GM19324 (cell line): Measurements from ENCODE around the gene IP6K3.

Experiments
- ATAC-seq: cut with Tn5 transposase; IDR thresholded peaks from one replicate; pipeline ENCODE4 v1.9.1; 2021; ENCODE audit warnings: mild to moderate bottlenecking, moderate library complexity; ENCODE audit not compliant: unreplicated experiment, low FRiP score

Gene IP6K3

DNA sequence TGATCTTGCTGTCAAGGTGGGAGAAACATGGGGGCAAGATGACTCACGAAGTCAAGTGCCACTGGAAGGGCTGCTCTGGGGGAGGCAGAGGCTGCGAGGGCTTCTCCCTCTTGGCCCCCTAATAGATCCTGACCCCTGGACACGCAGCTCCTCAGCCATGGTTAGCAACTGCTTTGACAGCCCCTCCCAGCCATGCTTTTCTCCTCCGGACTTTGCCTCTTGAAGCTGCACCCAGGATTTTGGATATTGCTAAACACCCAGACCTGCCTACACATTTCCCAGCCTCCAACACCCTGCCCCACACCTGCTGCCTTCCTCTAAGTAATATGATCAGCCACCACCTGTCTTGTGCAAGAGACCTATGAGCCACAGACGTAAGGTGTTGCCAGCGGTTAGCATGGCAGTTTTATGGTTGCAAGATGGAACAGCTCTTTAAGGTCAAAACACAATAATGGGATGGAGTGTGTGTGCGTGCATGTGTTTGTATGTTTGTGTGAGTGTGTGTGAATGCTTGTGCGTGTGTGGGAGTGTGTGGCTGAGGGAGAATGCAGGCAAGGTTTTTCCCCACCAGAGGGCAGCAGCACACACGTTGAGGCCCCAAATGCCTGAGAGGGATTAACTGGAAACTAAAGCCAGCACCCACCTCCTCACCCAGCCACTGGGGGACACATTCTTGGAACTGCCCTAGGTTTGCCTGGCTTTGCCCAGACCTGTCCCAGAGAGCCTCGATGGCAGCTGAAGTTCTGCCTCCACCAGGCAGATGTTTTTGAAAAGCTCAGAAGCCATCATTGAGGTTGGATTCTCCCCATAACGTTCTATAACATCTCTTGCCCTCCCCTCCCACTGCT, 2.5 kb downstream of the IP6K3 start:
- no peak for ATAC-seq

DNA sequence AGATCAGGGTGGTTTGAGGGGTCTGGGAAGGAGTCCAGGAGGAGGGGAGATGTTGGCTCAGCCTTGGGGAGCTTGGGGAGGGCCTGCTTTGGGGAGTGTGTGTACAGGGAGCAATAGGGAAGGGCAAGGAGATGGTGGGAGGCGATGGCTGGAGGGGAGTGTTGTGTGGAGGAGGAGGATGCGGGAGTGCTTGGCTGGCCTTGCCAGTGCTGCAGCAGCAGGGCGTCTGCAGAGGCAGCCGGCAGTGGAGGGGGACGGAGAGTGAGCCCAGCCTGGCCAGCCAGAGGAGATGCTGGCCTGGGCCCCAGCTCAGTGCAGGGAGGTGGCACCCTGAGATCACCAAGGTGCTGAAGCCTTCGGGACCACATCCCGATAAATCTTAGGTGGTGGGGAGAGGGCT, 3.9 kb downstream of the IP6K3 start:
- ATAC-seq = no peak

DNA sequence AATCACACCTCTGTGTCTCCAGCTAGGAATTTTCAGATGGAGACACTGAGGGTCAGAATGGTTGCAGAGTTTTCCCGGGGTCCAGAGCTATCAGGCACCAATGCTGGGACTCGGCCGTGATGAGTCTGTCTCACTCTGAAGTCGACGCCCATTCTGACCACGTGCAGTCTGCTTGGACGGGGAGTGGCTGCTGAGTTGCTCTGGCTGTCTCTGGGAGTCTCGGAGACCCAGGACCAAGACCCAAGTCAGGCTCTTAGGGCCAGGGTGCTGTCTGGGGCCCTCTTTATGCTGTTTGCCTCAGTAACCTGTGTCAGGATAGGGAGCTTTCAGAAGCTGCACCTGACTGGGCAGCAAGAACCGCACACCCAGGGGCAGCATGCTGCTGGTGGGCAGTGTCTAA, 4.6 kb downstream of the IP6K3 start:
- no peak for ATAC-seq

DNA sequence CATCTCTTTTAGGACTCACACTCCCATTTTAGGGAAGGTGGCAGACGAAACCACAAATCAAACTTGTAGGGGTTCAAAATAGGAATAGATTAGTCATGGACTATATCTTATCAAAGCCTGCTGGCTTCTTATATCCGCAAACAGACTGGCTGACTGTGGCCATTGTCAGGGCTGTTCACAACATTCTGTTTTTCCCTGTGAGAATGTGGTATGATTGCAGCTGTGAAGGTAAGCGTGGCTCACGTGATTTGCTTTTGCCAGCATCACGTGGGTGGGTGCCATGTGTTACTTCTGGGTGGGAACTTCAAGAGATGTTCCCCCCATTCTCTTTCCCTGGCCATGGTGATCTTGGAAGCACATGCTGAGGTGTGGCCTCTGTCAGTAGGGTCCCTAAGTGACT, 5.9 kb downstream of the IP6K3 start:
- ATAC-seq = no peak

DNA sequence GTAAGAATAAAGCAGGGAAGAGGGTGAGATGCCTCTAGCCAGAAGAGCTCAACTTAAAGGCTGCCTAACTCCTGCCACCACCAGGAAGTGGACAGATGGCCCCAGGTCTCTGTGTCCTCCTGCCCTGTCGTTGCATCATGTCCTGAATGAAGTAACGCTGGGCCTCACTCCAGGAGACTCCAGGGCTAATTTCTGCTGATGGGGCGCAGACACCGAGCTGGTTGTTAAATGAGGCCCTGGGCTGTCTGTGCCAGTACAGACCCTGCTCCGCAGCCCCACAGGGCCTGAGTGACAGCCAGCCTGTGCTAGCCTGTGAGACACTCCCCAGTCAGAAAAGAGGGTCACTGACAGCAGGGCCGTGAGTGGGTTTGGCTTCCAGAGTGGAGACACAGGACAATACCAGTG, 6.5 kb downstream of the IP6K3 start:
- ATAC-seq = no peak

DNA sequence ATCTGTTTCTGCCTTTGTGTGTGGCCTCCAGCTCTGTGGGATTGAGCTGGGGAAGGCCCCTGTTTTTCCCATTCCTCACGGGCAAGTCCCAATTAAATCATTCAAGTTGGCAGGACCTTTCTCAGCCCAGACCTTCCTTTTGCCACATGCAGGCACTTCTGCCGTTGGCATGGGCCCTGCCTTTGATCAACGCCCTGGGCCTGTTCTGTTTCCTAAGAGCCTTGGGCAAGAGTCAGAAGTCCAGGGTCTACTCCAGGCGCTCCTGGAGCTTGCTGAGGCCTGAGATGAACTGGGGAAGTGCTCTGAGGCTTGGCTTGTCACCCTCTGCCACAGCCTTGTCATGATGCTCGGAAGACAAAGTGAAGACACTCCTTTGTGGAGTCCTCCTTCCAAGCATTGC, 7.1 kb downstream of the IP6K3 start:
- ATAC-seq = no peak

DNA sequence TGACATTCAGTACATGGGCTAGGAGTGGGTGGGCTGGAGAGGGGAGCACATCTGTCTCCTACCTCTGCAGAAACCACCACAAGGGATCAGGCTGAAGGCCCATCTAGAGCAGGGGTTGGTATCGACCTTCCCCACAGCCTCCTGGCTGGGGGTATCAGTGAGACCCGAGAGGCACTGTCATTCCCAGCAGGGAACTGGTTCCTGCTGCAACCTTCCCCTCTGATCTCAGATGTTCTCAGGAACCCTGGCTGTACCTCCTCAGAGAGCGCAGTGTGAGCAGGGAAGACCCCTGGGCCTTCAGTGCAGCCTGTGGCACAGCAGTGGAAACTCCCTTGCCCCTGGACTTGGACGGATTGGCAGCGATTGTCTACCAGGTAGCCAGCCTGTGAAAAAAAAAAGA, 7.8 kb downstream of the IP6K3 start:
- no peak for ATAC-seq

DNA sequence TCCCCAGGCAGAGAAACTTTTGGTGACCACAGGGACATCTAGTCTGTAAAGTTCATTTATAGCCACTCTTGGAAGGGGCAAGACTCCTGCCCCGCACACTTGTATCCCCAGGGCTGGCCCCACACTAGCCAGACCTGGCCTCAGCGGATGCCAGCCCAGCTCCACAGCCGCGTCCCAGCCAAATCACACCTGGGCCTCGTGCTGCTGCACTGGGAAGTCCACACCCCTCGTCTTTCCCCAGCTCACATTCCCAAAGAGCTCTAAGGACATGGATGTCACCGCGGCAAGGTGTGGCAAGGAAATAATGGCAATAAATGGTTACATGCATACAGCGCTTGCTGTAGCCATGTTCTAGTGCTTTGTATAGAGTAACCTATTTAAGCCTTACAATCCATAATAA, 8.6 kb downstream of the IP6K3 start:
- ATAC-seq = no peak

DNA sequence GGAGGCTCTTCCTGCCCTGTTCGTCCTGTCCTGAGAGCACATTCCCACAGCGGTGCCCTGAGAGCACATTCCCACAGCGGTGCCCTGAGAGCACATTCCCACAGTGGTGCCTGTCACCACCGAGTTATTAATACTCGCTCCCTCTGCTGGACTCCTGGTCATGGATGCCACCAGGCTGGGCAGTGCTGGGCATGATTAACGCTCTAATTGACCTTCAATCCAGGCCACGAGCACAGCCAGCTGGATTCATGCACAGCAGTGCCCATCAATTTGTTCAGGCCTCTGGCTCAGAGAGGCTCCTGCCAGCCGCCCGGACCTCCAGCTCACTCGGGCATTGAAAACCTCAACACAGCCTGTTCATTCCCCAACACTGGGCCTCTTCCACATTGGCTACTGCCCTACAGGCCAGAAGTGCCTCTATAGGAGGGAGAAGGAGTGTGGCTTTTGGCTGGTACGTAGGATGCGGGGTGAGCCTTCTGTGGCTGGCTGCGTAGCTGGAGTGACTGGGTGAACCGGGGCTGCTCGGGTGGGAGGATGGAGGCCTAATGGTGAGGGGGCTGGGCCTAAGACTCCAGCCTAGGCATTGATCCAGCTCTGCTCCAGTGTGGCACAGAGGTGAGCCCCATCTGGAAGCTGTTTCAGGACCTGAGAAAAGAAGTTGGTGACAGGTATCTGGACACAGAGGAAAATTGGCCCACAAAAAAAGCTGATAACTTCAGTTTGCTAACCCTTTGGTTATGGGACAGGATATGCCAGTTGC, 9.3 kb downstream of the IP6K3 start:
- ATAC-seq = no peak

DNA sequence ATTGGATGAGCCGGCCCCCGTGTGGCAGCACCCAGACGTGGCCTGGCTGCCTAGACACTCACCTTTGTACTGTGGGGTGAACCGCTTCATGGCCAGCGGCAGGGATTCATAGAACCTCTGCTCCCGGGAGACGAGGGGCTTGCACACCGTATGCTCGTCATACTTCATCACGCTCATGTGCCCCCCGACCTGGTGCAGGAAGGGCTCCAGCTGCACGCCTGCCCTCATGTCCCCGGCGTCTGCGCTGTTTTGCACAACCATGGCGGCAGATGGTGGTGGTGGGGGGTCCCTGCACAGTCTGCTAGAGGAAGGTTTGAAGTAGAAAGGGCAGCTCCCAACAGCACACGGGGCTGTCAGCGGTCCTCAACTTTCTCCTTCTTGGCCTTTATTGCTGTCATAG, 11.5 kb downstream of the IP6K3 start:
- no peak for ATAC-seq

DNA sequence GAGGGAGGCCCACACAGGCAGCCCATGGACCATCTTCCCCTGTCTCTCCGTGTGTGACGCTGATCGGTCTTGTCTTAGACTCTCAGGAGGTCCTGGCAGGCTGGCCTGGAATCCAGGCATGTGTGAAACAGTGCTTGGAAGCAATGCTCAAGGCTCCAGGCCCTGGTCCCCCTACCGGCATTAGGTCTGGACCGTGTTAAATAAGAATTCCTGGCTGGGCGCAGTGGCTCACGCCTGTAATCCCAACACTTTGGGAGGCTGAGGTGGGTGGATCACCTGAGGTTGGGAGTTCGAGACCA, 13.0 kb downstream of the IP6K3 start:
- ATAC-seq = no peak

DNA sequence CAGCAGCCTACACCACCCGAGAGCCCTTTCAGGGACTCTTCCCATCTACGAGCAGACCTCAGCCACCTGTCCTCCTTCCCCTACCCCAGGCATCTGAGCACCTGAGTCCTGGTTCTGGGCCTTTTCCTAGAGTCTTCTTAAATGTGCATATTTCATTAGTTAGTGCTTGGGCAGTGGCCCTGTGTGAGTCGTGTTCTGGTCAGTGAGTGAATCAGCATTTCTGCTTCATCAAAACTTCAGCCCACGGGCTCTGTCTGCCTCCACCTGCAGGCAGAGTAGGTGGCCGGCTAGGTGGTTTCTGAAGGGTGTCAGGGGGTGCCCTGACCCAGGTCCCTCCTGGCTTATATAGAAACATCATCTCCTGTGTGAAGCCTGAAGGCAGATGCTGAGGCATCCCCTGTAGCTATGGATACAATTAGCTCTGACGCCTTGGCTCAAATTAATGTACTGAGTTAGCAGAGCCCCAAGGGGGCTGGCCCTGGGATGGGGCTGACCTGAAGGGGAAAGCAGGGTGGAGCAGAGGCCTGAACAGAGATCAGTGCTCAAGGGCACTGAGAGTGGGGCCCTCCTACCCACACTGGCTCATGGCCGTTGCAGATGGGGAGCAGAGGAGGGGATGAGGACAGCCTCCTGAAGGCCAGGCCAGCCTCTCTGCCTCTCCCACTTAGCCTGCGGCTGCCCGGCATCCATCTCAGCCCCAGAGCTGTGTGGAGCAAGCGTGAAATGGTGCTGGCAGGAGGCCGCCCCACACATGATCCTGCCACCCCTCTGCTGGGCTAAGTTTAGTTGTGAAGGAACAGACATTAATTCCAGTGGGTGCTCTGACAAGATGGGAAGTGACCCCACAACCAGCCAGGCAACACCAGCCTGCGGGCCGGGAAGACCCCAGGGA, 13.6 kb downstream of the IP6K3 start:
- ATAC-seq = no peak

DNA sequence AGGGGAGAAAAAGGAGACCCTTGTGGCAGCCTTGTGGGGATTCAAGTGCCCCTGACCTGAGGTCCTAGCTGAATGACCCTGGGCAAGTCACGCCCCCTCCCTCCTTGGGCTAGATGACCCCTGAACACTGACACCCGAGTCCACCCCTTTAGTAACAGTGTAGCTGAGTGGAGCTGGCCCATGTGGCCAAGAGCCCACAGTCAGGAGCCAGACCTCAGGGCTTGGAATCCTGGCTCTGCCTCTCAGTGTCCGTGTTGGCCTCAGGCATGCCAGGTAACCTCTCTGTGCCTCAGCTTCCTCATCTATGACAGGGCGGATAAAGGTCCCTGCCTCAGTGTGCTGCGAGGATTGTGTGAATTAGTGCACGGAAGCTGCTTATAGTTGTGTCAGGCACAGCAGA, 14.3 kb downstream of the IP6K3 start:
- ATAC-seq = no peak

DNA sequence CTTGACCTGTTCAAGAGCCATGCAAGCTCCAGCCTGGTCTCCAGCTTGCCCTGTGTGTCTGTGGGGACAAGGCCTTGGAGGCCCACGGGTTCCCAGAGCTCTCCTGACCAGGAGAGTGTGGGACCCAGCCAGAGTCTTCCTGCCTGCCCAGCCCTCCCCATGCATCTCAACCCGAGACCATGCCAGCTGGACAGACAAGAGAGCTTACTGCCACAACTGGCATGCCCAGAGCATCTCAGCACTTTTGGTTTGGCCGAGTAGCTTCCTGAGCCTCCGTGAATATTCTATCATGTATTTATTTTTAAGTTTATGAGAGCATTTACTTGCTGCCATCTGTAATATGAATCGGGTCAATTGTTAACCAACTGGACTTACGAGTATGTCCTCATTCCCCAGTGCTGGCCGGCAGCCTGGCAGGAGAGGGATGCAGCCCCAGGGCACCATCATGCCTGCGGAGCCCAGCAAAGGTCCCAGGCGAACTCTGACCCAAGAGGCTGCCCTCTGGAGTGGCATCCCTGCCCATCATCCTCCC, 14.9 kb downstream of the IP6K3 start:
- no peak for ATAC-seq

DNA sequence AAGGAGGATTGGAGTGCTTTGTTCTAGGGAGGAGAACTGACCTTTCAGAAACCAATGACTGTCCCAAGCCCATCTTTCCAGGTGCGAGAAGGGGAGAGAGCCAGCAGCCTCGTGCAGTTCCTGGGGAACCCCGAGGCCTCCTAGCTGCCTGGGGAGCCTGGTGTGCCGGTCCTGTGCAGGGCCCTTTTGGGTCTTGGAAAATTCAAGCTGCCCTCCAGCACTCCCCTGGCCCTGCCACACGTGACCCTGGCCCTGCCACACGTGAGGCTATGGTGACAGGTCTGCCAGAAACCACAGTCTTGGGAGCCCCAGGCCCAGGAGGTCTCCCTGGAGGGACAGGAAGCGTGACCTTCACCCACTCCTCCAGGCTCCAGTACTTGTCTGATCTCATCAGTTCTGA, 15.7 kb downstream of the IP6K3 start:
- no peak for ATAC-seq

DNA sequence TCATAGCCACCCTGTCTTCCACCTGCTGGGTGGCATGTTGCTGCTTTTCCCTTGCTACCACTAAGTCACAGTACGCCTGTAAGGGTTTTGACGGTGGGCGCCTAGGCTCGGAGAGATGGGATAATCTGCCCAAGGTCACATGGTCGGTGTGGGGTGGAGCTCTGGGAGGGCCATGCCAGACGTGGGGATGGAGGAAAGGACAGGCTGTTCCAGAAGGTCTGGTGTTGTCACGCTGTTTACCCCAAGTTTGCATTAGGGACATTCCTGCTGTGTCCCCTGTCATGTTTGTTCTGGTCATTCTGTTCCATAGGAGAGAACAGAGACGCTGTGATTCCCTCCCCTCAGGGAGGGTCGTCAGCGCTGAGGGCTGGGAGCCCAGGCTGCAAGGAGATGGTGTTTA, 16.1 kb downstream of the IP6K3 start:
- ATAC-seq = no peak

DNA sequence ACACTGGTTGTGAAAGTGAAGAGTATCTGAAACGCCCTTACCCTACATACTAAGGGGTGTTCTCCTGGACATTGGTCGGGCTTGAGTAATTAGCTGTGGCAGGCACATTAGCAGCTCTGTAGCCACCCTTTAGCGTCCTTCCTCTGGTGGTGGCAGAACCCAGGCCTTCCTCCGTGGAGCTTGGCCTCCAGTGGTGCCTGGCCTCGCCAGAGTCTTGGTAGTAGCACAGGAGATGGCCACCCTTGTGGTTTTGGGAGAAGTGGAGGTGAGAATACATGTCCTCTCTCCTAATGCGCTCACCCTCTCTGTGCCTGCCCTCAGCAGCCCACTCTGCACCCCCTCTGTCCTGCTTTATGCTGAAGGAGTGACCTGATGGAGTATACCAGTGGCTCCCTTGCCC, 17.6 kb downstream of the IP6K3 start:
- no peak for ATAC-seq

DNA sequence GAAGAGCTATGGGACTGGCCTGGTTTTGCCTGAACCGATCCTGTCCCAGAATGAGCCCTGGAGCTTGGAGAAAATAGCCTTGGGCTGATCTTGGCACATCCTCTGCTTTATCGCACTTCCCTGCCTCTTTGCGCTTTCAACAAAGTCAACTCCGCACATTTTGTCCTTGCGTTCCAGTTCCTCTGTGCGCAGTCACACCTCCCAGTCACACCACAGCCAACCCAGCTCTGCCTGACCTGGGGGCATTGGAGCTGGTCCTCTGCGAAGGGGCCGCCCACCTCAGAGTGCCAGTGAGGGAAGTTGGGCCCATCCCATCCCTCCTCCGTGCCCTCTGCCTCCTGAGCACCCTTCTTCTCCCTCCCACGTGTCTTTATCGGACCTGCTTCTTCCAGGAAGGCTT, 18.3 kb downstream of the IP6K3 start:
- ATAC-seq = no peak

DNA sequence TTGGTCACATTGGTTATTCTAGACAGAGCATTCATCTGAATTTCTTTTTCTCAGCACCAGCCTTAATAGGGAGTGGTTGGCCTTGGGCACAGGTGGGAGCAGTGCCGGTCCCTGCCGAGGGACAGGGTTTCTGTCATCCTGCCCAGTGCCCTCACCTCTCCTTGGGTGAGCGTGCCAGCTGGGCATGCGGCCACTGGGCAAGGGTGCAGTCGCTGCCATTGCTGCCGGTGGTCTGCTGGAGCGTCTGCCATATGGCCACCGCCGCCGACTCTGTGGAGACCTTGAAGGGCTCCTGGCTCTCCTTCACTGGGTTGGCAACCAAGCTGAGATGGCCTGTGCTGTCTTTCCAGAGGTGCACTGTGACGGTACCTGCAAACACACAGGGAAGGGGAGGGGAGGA, 18.8 kb downstream of the IP6K3 start:
- no peak for ATAC-seq

DNA sequence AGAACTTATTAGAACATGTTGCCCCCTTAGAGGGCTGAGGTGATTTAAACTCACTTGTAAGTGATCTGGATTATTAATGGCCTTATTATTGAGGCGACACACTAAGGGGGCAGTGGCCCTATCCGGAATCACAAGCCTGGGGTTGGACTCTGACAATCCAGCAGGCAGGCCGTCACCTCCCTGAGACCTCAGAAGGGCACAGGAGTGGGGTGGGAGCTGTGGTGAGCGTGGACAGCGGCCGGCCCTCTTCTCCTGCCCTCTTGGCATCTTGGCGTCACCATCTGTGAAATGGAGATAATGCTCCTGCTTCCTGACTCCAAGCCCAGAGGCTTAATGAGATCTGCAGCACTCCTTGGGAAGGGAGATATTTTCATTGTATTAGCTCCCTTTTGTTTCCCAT, 19.6 kb downstream of the IP6K3 start:
- ATAC-seq = no peak

DNA sequence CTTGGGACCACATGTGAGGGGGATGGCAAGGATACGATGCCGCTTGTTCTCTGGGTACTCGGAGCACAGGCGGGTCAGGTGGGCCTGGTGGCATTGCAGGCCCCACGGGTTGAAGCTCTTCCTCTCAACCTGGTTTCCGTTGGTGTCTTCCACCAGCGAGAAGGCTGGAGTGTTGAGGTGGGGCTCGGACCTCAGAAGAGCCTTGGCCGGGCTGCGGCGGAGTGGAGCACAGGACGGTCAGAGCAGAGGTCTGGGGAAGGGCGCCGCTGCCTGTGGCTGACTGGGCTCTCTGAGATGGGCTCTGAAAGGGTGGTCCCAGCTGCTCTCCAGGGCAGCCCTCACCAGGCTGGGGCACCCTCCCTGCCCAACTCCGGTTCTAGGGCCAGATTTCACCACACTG, 20.0 kb downstream of the IP6K3 start:
- no peak for ATAC-seq
